Sigmoid colon (tissue), 3 donors: Measurements from ENCODE around the gene MBNL1.

ENCODE experiments used
- POLR2A ChIP-seq, 2 donors: fragments of 450-650 bp; IDR thresholded peaks; one replicate each; pipeline ENCODE4 v1.6.1; 2016; ENCODE audit warnings: antibody characterized with exemption in 2 of 2, mild to moderate bottlenecking in 2 of 2, moderate library complexity in 2 of 2
- TF ChIP-seq, protein P1 (sequence below), 4 experiments: fragments of 450-650 bp in 3 of 4; fragments of 200-600 bp in 1 of 4; IDR thresholded peaks; one replicate each; pipeline ENCODE4 v1.5.1; 2016 to 2019; ENCODE audit warnings: antibody characterized with exemption in 4 of 4, mild to moderate bottlenecking in 3 of 4, moderate library complexity in 2 of 4

GRCh38 chr3:152302521-152303021 lies 33.8 kb downstream of the MBNL1 start:
- TF ChIP-seq POLR2A (IDR thresholded peaks at IDR 0.05) = no peak
- TF ChIP-seq, protein P1, sequence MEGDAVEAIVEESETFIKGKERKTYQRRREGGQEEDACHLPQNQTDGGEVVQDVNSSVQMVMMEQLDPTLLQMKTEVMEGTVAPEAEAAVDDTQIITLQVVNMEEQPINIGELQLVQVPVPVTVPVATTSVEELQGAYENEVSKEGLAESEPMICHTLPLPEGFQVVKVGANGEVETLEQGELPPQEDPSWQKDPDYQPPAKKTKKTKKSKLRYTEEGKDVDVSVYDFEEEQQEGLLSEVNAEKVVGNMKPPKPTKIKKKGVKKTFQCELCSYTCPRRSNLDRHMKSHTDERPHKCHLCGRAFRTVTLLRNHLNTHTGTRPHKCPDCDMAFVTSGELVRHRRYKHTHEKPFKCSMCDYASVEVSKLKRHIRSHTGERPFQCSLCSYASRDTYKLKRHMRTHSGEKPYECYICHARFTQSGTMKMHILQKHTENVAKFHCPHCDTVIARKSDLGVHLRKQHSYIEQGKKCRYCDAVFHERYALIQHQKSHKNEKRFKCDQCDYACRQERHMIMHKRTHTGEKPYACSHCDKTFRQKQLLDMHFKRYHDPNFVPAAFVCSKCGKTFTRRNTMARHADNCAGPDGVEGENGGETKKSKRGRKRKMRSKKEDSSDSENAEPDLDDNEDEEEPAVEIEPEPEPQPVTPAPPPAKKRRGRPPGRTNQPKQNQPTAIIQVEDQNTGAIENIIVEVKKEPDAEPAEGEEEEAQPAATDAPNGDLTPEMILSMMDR (IDR thresholded peaks at IDR 0.05) = no peak
